Endothelial cell (in vitro differentiated cells): ENCODE results near the gene KCNH2. TPM values are rescaled to one million over a fixed set of nuclear protein-coding genes. Genes with fewer than 3 reads are reported as not detected.

Source experiments
- DNase-seq: peaks from one replicate; pipeline ENCODE4 v3.0.0; 2021; ENCODE audit warnings: low spot score
- H3K27ac Mint-ChIP-seq: one replicate; pipeline ENCODE4 v1.8.0; 2021; ENCODE audit warnings: mixed read lengths, inconsistent platforms; ENCODE audit not compliant: unreplicated experiment
- H3K27me3 Mint-ChIP-seq: one replicate; pipeline ENCODE4 v1.8.0; 2021; ENCODE audit warnings: mild to moderate bottlenecking, moderate library complexity, mixed read lengths, inconsistent platforms; ENCODE audit not compliant: unreplicated experiment
- H3K36me3 Mint-ChIP-seq: one replicate; pipeline ENCODE4 v1.8.0; 2021; ENCODE audit warnings: mild to moderate bottlenecking, low read depth, mixed read lengths, inconsistent platforms; ENCODE audit not compliant: unreplicated experiment
- H3K4me1 Mint-ChIP-seq: one replicate; pipeline ENCODE4 v1.8.0; 2021; ENCODE audit warnings: mild to moderate bottlenecking, mixed read lengths, inconsistent platforms; ENCODE audit not compliant: unreplicated experiment
- H3K4me3 Mint-ChIP-seq: one replicate; pipeline ENCODE4 v1.8.0; 2021; ENCODE audit warnings: mild to moderate bottlenecking, mixed read lengths, inconsistent platforms; ENCODE audit not compliant: unreplicated experiment
- H3K9me3 Mint-ChIP-seq: one replicate; pipeline ENCODE4 v1.8.0; 2021; ENCODE audit warnings: mixed read lengths, inconsistent platforms; ENCODE audit not compliant: unreplicated experiment
- CTCF ChIP-seq: fragments of 200-600 bp; sonication (generic); IDR thresholded peaks from one replicate; pipeline ENCODE4 v1.5.0; 2021; ENCODE audit warnings: antibody characterized with exemption; ENCODE audit not compliant: unreplicated experiment
- total RNA-seq: library from RNA; stranded (reverse); fragmentation: NEBNext Ultra II Directional; extraction: Animal tissue kit (Norgen Biotek cat#: 25700); gene quantifications from one replicate; pipeline ENCODE4 v1.2.1, GENCODE V29; 2021; ENCODE audit not compliant: unreplicated experiment

The KCNH2 gene
- total RNA-seq, 1 donor from 2014 or later: 3.4 TPM

DNA sequence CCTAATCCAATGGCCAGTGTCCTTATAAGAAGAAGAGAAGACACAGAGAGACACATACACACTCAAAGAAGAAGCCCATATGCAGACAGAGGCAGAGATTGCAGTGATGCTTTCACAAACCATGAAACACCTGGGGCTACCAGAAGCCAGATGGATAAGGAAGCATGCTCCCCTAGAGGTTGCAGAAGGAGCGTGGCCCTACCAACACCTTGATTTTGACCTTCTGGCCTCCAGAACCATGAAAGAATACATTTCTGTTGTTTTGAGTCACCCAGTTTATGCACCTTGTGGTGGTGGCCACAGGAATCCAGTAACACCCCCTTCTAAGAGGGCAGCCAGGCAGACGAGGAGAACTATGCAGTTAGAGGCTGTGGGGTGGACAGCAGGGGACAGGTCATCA lies 82.3 kb downstream of the KCNH2 start:
- Mint-ChIP-seq H3K27ac (no peak overlapping the region), H3K27me3 (peaks cover 6% of the 10 kb centered on the region), H3K4me3 (no peak overlapping the region), H3K9me3 (peaks cover 5% of the 10 kb centered on the region), H3K4me1 (no peaks in the 10 kb centered on the region), H3K36me3 (peaks cover 3% of the 10 kb centered on the region)
- TF ChIP-seq CTCF: no peak
- DNase-seq: no peak

Other genes with a start within 250 kb of the KCNH2 start
- 220 TPM for gene GIMAP5, start 240.9 kb downstream of the KCNH2 start, total RNA-seq
- 1.4 TPM for gene TMEM176B, start 178.0 kb downstream of the KCNH2 start, total RNA-seq
- 1.3 TPM for gene TMEM176A, start 177.6 kb downstream of the KCNH2 start, total RNA-seq
- 0.41 TPM for gene AOC1, start 125.8 kb downstream of the KCNH2 start, total RNA-seq
- 102 TPM for gene NOS3, start 12.7 kb upstream of the KCNH2 start, total RNA-seq
- 0.85 TPM for gene ATG9B, start 46.2 kb upstream of the KCNH2 start, total RNA-seq
- gene ABCB8, start 50.1 kb upstream of the KCNH2 start, total RNA-seq: 17.4 TPM
- 3.4 TPM for gene ASIC3, start 70.2 kb upstream of the KCNH2 start, total RNA-seq
- gene CDK5, start 79.6 kb upstream of the KCNH2 start, total RNA-seq: 26.7 TPM
- gene SLC4A2, start 81.3 kb upstream of the KCNH2 start, total RNA-seq: 115 TPM
- gene FASTK, start 102.5 kb upstream of the KCNH2 start, total RNA-seq: 68.0 TPM
- 40.8 TPM for gene TMUB1, start 105.2 kb upstream of the KCNH2 start, total RNA-seq
- gene AGAP3, start 108.2 kb upstream of the KCNH2 start, total RNA-seq: 206 TPM
- 13.8 TPM for gene GBX1, start 189.4 kb upstream of the KCNH2 start, total RNA-seq
- not detected for gene ASB10, start 208.9 kb upstream of the KCNH2 start, total RNA-seq
- not detected for gene H2BK1, start 232.2 kb upstream of the KCNH2 start, total RNA-seq
- 39.6 TPM for gene ABCF2, start 248.9 kb upstream of the KCNH2 start, total RNA-seq